SKM-1 treated with dmso at 0.1 percent for 144 hours (cell line): Measurements from ENCODE around the gene FNDC3B.
"Not testable (repeated sequence)": the region's sequence is repeated elsewhere in the genome, so short reads cannot be mapped to it uniquely, and the experiment has no call there.

Experiments
- DNase-seq: peaks from one replicate; lab custom pipeline; 2025; ENCODE audit not compliant: unreplicated experiment; lab: John Stamatoyannopoulos, UW

Gene FNDC3B

GRCh38 chr3:172352786-172353185 lies 313.4 kb downstream of the FNDC3B start:
- no peak for DNase-seq

- no peak for DNase-seq
Measured at GRCh38 chr3:172354931-172355499, 315.6 kb downstream of the FNDC3B start.

- DNase-seq, result no peak
Measured at GRCh38 chr3:172355836-172356235, 316.5 kb downstream of the FNDC3B start.

GRCh38 chr3:172356427-172356826 lies 317.0 kb downstream of the FNDC3B start:
- DNase-seq, result no peak

GRCh38 chr3:172357850-172358754 lies 318.7 kb downstream of the FNDC3B start:
- no peak for DNase-seq

GRCh38 chr3:172359231-172359630 lies 319.9 kb downstream of the FNDC3B start:
- no peak for DNase-seq

DNA sequence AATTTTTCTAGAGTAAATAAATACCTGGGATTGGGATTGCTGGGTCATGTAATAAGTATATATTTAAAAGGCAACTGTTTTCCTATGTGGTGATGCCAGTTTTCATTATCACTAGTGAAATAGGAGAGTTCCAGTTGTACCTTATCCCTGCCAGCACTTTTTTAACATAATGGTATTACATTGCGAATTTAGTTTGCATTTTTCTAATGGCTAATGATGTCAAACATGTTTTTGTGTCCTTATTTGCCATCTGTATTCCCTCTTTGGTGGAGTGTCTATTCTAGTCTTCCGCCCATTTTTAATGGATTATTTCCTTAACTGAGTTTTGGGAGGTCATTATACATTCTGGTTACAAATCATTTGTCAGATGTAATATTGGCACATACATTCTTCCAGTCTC lies 320.6 kb downstream of the FNDC3B start:
- no peak for DNase-seq

DNA sequence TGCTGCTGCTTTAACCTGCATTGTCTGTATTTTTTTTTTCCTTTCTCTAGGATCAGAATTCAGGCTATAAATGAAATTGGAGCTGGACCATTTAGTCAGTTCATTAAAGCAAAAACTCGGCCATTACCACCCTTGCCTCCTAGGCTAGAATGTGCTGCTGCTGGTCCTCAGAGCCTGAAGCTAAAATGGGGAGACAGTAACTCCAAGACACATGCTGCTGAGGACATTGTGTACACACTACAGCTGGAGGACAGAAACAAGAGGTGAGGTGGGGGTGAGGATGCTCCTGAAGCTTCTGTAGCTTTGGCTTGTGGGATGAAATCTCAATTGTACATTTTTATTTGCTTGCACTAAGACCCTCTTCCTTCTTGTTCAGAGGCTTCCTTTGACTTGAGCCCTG lies 323.2 kb downstream of the FNDC3B start:
- no peak for DNase-seq

- DNase-seq, result no peak
Measured at GRCh38 chr3:172364374-172365027, 325.1 kb downstream of the FNDC3B start.

DNA sequence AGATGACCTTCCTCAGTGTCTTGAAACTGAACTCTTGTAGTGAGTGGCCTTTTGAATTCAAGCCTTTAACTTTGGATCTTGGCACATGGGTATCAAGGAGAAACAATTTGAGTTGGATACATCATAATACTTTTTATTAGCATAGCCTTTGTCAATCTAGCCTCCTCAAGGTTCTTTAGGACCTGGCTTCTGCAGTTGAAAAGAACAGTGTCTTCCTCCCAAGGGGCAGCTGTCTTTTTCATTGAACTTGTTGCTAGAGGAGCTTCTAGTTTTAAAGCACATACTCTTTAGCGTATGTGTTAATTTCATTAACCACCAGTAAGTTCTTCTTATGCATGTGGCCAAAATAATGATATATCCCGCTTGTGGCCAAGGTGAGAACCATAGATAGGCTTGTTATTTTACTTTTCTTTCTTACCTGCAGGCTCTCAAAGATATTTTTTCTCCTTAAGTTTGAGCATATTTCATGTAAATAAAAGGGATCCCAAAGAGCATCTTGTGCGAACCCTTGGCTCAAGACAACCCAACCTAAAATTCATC lies 325.7 kb downstream of the FNDC3B start:
- no peak for DNase-seq

DNA sequence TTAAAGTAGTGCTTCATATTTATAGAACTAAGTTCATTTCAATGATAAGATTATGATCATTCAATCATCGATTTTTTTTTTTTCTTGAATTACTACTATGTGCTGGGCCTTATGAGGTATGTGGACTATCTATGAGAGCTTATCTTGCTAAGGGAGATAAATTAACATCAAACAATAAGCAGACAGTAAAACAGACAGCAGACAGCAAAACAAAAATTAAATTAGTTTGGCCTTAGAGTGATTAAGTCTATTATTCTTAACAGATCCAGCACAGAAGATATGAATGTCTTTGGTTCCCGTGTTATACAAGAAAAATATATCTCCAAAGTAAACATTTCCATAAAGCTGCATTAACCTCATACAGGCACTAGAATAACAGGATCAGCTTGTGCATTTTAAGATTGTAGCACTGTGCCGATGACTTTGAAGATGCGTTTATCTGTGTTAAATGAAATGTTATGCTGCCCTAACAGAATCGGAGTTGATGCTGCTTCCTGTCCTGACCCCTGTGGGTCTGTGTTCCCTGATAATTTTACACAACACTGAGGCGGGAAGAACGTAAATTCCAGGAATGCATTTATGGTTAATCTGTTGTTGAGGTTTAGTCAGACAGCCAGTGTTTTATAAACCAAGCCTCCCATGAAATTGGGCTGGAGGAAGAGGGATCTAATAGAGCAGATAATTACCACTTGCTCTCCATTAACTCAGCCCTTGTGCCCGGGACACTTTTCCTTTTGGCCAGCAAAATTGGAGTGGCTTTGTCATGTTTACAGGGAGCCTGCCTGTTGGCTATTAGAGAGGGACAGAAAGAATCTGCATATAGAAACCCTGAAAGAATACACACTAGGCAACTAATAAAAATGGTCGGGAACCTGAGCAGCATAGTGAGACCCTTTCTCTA lies 328.1 kb downstream of the FNDC3B start:
- no peak for DNase-seq

GRCh38 chr3:172368556-172368955 lies 329.2 kb downstream of the FNDC3B start:
- DNase-seq, result not testable (repeated sequence)

DNA sequence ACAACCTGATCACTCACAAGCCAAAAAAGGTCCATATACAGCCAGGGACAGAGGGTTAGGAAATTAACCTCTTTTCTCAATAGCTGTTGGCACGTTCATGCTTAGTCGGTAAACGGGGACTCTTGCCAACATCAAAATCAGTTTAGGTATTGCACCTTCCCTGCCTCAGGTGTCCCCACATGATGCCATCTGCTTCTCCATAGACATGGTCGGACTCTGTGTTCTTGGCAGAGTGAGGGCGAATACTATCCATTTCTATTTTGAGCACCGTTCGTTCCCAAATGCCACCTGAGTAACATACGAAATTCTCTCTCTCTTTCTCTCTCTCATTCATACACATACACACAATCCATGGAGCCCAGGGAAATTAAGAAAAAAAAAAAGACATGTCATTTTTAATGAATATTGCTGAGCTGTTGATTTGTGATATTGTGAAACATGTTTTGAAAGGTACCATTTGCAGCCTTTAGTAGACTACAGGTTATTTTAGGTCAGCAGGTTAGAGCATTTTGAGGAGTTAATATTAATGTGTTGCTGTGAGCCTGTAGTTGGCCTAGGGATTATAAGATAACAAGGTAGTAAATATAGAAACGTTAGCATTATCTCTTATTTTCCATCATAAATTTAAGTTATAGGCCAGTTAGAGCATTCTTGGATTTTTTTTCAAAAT lies 330.3 kb downstream of the FNDC3B start:
- no peak for DNase-seq

DNA sequence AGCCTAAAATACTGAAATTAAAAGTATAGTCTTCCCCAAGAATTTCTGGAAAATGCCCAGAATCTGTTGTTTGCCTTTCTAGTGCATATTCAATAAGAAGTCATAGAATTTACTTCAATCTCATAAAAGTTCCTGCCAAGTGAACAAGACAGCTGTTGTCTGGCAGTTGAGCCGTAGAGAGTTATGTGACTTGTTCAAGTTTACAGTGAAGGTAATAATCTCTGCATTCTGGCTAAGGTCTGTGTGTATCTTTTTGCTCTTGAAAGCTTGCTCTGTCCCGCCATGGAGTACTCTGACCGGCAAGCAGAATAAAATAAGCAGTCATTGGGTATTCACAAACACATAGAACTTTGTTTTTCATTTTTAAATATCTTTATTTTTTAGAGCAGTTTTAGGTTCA lies 331.0 kb downstream of the FNDC3B start:
- no peak for DNase-seq

DNA sequence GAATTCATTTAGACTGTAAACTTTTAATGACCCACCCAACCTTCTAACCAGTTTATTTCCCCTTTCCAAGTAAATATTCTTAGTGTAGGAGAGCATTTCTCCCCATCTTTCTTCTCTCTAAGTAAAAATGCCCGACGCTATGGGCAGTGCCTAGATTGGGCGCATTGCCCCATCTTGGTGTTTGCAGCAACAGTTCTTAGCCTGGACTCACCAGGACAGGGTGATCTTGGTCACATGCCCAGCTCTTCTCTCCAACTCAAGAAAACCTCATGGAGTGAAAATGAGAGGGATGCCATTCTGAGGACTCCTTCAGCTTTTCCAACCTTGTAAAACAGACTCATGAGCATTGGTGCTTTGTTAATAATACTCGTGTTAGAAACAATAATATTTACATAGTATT lies 332.2 kb downstream of the FNDC3B start:
- no peak for DNase-seq

DNA sequence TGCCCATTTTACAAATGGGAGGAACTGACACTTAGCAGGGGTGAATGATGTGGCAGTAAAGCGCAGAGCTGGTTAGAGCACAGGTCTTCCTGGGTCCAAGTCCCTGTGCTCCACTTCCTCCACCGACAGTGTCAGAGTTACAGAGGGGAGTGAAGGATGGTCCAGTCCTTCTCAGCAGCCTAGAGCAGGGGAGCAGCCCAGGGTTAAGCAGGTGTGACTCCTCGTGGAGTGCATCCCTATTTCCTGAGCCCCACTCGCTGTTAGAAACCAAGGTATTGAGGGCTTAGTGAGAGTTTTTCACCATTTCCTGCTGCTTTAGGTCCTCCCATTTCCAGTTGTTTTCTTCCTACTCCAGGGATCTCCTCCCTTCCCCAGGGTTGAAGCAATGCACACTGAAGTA lies 333.5 kb downstream of the FNDC3B start:
- no peak for DNase-seq

GRCh38 chr3:172373912-172374311 lies 334.5 kb downstream of the FNDC3B start:
- DNase-seq, result no peak

GRCh38 chr3:172375206-172375850 lies 335.9 kb downstream of the FNDC3B start:
- no peak for DNase-seq

GRCh38 chr3:172376402-172376801 lies 337.0 kb downstream of the FNDC3B start:
- DNase-seq, result no peak

GRCh38 chr3:172376881-172377280 lies 337.5 kb downstream of the FNDC3B start:
- no peak for DNase-seq
